Measurements from ENCODE around the gene NR2E3. TPM values are rescaled to one million over a fixed set of nuclear protein-coding genes. Genes with fewer than 3 reads are reported as not detected.

NR2E3 gene
- total and polyA plus RNA-seq, 7 donors: not detected

DNA sequence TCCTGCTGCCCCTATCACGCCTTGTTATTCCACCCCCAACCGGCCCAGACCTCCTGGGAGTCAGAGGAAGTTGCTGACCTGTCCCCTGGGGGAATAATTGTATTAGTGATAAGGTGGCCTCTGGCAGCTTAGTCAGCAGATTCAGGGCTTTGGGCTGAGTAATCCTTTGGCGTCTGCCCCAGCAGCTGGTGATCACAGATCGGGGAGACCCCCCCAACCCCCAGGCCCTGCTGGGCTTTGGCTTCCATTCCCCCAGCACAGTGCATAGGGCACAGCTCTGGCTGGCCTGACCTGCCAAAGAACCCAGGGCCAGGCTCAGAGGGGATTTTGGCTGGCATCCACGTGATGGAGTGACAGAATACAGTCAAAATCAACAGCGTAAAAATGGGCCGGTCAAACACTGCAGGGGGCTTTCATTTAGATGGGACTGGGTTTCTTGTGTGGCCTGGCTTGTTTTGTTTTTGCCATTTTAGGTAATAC is 3.9 kb upstream of the NR2E3 start:
- WGBS, 3 donors: 31 to 51% (median 42%) methylated on average over 7 of the region's 7 CpGs
- DNase-seq (no peak), ATAC-seq (no peak)
- Histone ChIP-seq H3K27me3 (ENCODE audit: insufficient read depth in 3 of 3, low read length in 2 of 3) (peaks cover 0 to 4% (median 0%) of the 10 kb centered on the region in 3 donors), H3K4me1 (no peaks in the 10 kb centered on the region), H3K27ac (no peak overlapping the region), H3K4me3 (no peak overlapping the region), H3K9me3 (no peaks in the 10 kb centered on the region), H3K36me3 (ENCODE audit: insufficient read depth in 1 of 2, low read depth in 1 of 2) (no peaks in the 10 kb centered on the region)
- intact Hi-C loops (cut with DNase I): loop anchor here in 1 of 2 donors (10.0 kb wide), 1 partner anchor 982 kb away; no protein-coding TSS in a partner anchor
- TF ChIP-seq, protein P1, sequence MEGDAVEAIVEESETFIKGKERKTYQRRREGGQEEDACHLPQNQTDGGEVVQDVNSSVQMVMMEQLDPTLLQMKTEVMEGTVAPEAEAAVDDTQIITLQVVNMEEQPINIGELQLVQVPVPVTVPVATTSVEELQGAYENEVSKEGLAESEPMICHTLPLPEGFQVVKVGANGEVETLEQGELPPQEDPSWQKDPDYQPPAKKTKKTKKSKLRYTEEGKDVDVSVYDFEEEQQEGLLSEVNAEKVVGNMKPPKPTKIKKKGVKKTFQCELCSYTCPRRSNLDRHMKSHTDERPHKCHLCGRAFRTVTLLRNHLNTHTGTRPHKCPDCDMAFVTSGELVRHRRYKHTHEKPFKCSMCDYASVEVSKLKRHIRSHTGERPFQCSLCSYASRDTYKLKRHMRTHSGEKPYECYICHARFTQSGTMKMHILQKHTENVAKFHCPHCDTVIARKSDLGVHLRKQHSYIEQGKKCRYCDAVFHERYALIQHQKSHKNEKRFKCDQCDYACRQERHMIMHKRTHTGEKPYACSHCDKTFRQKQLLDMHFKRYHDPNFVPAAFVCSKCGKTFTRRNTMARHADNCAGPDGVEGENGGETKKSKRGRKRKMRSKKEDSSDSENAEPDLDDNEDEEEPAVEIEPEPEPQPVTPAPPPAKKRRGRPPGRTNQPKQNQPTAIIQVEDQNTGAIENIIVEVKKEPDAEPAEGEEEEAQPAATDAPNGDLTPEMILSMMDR (IDR thresholded peaks at IDR 0.05): no peak

DNA sequence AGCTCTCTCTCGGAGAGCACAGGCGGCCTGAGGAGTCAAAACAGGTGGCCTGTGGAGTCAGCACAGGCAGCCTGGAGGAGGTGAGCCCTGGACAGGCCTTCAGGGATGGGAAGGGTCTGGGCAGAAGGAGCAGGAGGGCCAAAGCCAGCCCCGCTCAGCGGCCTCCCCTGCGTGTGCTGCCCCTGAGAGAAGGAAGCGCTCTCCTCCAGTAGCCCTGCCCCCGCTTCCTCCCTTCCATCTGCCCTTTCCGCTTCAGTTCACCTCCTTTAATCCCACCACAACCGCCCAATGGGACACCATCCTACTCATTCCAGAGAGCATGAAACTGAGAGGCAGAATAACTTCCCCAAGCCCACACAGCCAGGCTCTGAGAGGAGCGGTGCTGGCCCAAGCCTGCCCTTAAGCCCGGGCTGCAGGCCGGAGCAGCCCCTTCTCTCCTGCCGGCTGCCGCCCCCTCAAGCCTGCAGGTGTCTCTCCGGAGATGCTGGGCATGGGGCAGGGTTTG is 3.2 kb upstream of the NR2E3 start:
- H3K36me3 ChIP-seq (ENCODE audit: insufficient read depth in 1 of 2, low read depth in 1 of 2): no peaks in the 10 kb centered on the region
- H3K27me3 ChIP-seq (ENCODE audit: insufficient read depth in 3 of 3, low read length in 2 of 3): peaks cover 0 to 4% (median 0%) of the 10 kb centered on the region in 3 donors
- TF ChIP-seq, protein P1 (IDR thresholded peaks at IDR 0.05): no peak
- H3K4me1 ChIP-seq: no peaks in the 10 kb centered on the region
- ATAC-seq: no peak
- no peaks in the 10 kb centered on the region for H3K9me3 ChIP-seq
- 65 to 72% (median 70%) methylated on average over 15 of the region's 15 CpGs for WGBS, 3 donors
- no peak for DNase-seq
- H3K4me3 ChIP-seq: no peak overlapping the region
- H3K27ac ChIP-seq: no peak overlapping the region
- intact Hi-C loops (cut with DNase I): loop anchor here in 1 of 2 donors (10.0 kb wide), 1 partner anchor 982 kb away; no protein-coding TSS in a partner anchor

DNA sequence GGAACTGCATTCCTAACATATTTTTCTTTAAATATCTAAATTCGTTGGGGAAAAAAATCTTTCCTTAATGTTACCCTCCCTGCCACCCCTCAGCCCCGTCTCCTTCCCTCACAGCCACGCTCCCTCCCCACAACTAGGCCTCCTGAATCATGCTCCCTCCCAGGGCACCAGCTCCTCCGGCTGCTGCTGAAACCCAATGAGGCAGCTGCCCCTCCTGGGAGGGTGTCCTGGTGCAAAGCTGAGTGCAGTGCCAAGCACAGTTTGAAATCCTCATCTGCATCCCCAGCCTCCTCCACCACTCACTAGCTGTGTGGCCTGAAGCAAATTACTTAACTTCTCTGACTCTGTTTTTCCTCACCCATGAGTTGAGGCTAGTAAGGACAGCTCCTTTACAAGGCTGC is 2.7 kb upstream of the NR2E3 start:
- DNase-seq (no peak), ATAC-seq (no peak)
- H3K9me3 ChIP-seq: no peaks in the 10 kb centered on the region
- intact Hi-C loops (cut with DNase I): loop anchor here in 1 of 2 donors (10.0 kb wide), 1 partner anchor 983 kb away; no protein-coding TSS in a partner anchor
- no peak overlapping the region for H3K27ac ChIP-seq
- peaks cover 0 to 4% (median 0%) of the 10 kb centered on the region in 3 donors for H3K27me3 ChIP-seq (ENCODE audit: insufficient read depth in 3 of 3, low read length in 2 of 3)
- whole genome bisulfite sequencing, 3 donors: 38 to 68% (median 45%) methylated on average over 4 of the region's 4 CpGs
- TF ChIP-seq, protein P1 (IDR thresholded peaks at IDR 0.05): no peak
- no peaks in the 10 kb centered on the region for H3K36me3 ChIP-seq (ENCODE audit: insufficient read depth in 1 of 2, low read depth in 1 of 2)
- H3K4me3 ChIP-seq: no peak overlapping the region
- H3K4me1 ChIP-seq: no peaks in the 10 kb centered on the region

DNA sequence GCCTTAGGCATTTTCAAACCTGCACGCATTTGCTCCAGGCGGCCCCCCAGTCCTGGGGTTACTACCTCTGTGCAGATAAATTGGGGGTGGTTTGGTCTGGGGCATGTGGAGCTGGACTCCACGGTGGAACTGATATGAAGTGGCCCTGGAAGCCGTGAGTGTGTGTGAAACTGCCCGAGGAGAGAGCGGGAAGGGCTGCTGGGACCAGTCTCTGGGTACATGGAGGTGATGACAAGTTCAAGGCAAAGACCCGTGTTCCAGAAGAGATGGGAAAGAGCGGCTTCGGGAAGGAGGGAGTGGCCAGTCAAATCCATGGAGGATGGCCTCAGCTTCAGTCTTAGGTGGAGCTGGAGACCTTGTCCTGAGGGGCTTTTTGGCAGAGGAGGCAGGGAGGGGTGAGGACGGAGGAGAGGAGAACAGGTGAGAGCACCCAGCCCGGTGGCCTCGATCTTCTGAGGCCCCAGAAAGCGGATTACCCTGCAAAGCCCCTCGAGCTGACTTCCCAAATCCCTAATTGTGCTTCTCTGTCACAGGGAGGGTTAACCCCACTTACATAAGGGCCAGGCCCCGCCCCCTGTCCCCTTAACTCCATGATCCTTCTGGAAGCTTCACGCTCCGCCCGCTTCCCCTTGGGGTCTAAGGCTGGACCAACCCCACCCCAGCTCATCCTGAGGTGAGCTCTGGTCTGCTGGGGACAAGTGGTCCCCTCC is 1.9 kb upstream of the NR2E3 start:
- intact Hi-C loops (cut with DNase I): loop anchor here in 1 of 2 donors (10.0 kb wide), 1 partner anchor 984 kb away; no protein-coding TSS in a partner anchor
- H3K9me3 ChIP-seq: no peaks in the 10 kb centered on the region
- H3K27me3 ChIP-seq (ENCODE audit: insufficient read depth in 3 of 3, low read length in 2 of 3): peaks cover 0 to 4% (median 0%) of the 10 kb centered on the region in 3 donors
- H3K4me3 ChIP-seq: no peak overlapping the region
- no peaks in the 10 kb centered on the region for H3K36me3 ChIP-seq (ENCODE audit: insufficient read depth in 1 of 2, low read depth in 1 of 2)
- H3K4me1 ChIP-seq: no peaks in the 10 kb centered on the region
- TF ChIP-seq, protein P1 (IDR thresholded peaks at IDR 0.05): no peak
- WGBS, 3 donors: 80 to 87% (median 81%) methylated on average over 17 to 18 of the region's 18 CpGs
- no peak overlapping the region for H3K27ac ChIP-seq
- no peak for ATAC-seq
- no peak for DNase-seq
